Tibial nerve (tissue), 4 donors: ENCODE measurements around the gene KCNA10. TPM values are rescaled to one million over a fixed set of nuclear protein-coding genes. Genes with fewer than 3 reads are reported as not detected.

Experiments used
- DNase-seq, 2 donors: peaks; one replicate each; pipeline ENCODE4 v3.0.0-alpha.2; 2019; ENCODE audit warnings: low spot score in 2 of 2
- H3K27ac ChIP-seq, 4 donors: fragments of 200-600 bp; sonication (generic) in 3 of 4; one replicate each; pipeline ENCODE4 v1.5.1; 2017 to 2019; ENCODE audit warnings: mild to moderate bottlenecking in 1 of 4
- H3K27me3 ChIP-seq, 2 donors: fragments of 200-600 bp; sonication (generic) in 1 of 2; one replicate each; pipeline versions ENCODE4 v1.5.1 to v1.6.0; 2017 to 2019
- H3K36me3 ChIP-seq, 3 donors: fragments of 200-600 bp; sonication (generic); one replicate each; pipeline ENCODE4 v1.5.1; 2018 to 2019
- H3K4me1 ChIP-seq, 4 donors: fragments of 200-600 bp; sonication (generic) in 3 of 4; one replicate each; pipeline ENCODE4 v1.5.1; 2017 to 2019
- H3K4me3 ChIP-seq, 4 donors: fragments of 200-600 bp; sonication (generic) in 3 of 4; one replicate each; pipeline ENCODE4 v1.5.1; 2017 to 2019; ENCODE audit warnings: mild to moderate bottlenecking in 1 of 4, moderate library complexity in 1 of 4
- H3K9me3 ChIP-seq, 4 donors: fragments of 200-600 bp; sonication (generic) in 3 of 4; one replicate each; pipeline ENCODE4 v1.5.1; 2017 to 2019
- EP300 ChIP-seq, 2 donors: sonication (generic); formaldehyde crosslinking; IDR thresholded peaks; one replicate each; pipeline ENCODE4 v1.6.1; 2017; ENCODE audit warnings: antibody characterized with exemption in 2 of 2, mild to moderate bottlenecking in 1 of 2
- POLR2A ChIP-seq, 2 donors: fragments of 450-650 bp; IDR thresholded peaks; one replicate each; pipeline ENCODE4 v1.6.1; 2017; ENCODE audit warnings: antibody characterized with exemption in 2 of 2, mild to moderate bottlenecking in 2 of 2, moderate library complexity in 2 of 2
- WGBS, 2 donors: methylation state at CpG; one replicate each; pipeline ENCODE4 v1.1.5; 2018; 5-methylcytosine and 5-hydroxymethylcytosine counted together
- total RNA-seq, 4 donors: library from RNA; depleted of rRNA; stranded (reverse); fragments of >200 nt; gene quantifications; one replicate each; pipeline ENCODE4 v1.1.0, GENCODE V29; 2016
- TF ChIP-seq, protein P1 (sequence below), 5 experiments: fragments of 200-600 bp in 3 of 5; fragments of 450-650 bp in 2 of 5; sonication (generic) in 3 of 5; IDR thresholded peaks; one replicate each; pipeline ENCODE4 v1.5.1; 2016 to 2019; ENCODE audit warnings: antibody characterized with exemption in 5 of 5, mild to moderate bottlenecking in 3 of 5, moderate library complexity in 2 of 5

KCNA10 gene
- total RNA-seq, 4 donors from 2014 or later: not detected

DNA sequence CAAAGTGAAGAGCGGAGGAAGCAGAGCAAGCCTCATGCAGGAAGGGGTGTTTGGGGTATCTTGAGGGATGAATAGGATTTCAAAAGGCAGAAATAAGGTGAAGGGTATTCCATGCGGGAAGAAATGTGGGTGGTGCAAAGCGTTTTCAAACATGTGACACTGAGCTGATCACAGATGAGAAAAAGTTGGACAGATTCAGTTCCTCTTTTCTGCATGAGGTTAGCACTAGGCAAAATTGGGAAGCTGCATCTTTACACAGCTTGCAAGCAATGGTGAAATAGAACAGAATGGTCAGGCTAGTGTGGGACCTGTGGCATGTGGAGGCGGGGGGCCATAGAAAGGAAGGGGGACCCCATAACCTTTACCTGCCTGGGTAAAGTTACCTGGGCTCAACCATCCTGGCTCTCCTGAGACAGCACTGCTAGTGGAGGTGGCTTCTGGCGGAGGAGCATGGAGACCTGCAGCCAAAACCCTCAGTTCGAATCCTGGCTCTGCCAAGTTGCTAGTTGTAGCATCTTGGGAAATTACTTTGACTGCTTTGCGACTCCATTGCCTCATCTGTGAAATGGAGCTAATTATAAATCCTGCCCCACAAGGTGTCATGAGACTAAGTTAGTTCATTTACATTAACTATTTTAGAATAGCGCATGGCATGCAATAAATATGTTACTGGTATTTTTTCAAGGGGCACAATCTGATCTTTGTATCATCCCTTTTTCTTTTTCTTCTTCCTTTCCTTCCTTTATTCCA is 16.4 kb downstream of the KCNA10 start:
- Histone ChIP-seq H3K36me3 (no peaks in the 10 kb centered on the region), H3K27ac (no peak overlapping the region), H3K4me3 (no peak overlapping the region), H3K27me3 (no peaks in the 10 kb centered on the region), H3K4me1 (no peaks in the 10 kb centered on the region), H3K9me3 (no peaks in the 10 kb centered on the region)
- WGBS, 2 donors: 69 to 75% methylated on average over 8 of the region's 8 CpGs
- TF ChIP-seq POLR2A (IDR thresholded peaks at IDR 0.05) (no peak), EP300 (IDR thresholded peaks at IDR 0.05) (peak in 1 of 2 donors; percentile 17)
- DNase-seq: no peak

DNA sequence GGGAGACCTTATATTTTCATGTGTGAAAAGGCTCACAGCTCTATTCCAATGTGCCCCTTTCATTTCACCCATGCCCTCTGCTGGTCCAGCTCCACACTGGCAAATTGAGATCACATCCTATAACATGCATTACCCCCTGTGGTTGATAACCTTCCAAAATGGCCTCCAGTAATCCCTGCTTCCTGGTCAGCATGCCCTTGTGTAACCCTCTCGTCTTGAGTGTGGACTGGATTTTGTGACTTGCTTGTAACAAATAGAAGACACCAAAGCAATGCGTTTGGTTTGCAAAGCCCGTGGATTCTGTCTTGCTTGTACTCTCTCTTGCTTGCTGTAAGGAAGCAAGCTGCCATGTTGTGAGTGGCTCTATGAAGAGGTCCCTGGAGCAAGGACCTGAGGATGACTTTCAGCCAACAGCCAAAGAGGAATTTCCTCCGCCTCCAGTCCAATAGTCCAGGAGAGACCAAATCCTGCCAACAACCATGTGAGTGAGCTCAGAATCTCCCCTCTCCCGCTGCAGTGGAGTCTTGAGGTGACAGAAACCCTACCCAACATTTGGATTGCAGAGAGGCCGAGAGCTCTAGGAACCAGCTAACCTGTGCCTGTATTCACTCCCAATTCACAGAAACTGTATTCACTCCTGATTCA is 17.4 kb downstream of the KCNA10 start:
- H3K27ac ChIP-seq: no peak overlapping the region
- H3K27me3 ChIP-seq: no peaks in the 10 kb centered on the region
- no peak for TF ChIP-seq POLR2A (IDR thresholded peaks at IDR 0.05)
- no peak for DNase-seq
- WGBS, 2 donors: 70 to 73% methylated on average over 6 of the region's 6 CpGs
- no peak overlapping the region for H3K4me3 ChIP-seq
- no peaks in the 10 kb centered on the region for H3K4me1 ChIP-seq
- H3K36me3 ChIP-seq: no peaks in the 10 kb centered on the region
- H3K9me3 ChIP-seq: no peaks in the 10 kb centered on the region

DNA sequence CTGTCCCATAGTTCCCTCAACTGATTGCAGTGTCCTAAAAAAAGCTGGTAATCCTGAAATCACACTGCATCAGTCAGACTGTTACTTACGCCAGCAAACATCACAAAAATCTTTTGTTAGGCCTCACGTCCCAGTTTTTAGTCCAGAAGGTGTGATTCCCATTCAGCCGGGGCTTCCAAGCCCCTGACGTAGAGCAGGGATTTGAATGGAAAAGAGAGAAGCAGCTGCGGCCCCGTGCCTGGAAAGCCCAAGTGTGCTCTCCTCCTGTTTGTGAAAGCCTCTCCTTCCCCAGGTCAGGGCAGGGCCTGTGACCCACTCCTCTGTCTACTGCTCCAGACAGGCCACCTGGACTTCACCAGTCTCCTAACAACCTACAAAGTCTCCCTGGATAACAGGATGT is 20.7 kb downstream of the KCNA10 start:
- Histone ChIP-seq H3K9me3 (no peaks in the 10 kb centered on the region), H3K4me1 (no peaks in the 10 kb centered on the region), H3K36me3 (no peaks in the 10 kb centered on the region), H3K27me3 (no peaks in the 10 kb centered on the region), H3K4me3 (no peak overlapping the region), H3K27ac (no peak overlapping the region)
- WGBS, 2 donors: 59 to 71% methylated on average over 6 of the region's 6 CpGs
- TF ChIP-seq POLR2A (IDR thresholded peaks at IDR 0.05) (no peak), EP300 (IDR thresholded peaks at IDR 0.05) (no peak)
- TF ChIP-seq, protein P1, sequence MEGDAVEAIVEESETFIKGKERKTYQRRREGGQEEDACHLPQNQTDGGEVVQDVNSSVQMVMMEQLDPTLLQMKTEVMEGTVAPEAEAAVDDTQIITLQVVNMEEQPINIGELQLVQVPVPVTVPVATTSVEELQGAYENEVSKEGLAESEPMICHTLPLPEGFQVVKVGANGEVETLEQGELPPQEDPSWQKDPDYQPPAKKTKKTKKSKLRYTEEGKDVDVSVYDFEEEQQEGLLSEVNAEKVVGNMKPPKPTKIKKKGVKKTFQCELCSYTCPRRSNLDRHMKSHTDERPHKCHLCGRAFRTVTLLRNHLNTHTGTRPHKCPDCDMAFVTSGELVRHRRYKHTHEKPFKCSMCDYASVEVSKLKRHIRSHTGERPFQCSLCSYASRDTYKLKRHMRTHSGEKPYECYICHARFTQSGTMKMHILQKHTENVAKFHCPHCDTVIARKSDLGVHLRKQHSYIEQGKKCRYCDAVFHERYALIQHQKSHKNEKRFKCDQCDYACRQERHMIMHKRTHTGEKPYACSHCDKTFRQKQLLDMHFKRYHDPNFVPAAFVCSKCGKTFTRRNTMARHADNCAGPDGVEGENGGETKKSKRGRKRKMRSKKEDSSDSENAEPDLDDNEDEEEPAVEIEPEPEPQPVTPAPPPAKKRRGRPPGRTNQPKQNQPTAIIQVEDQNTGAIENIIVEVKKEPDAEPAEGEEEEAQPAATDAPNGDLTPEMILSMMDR (IDR thresholded peaks at IDR 0.05): no peak
- DNase-seq: no peak

DNA sequence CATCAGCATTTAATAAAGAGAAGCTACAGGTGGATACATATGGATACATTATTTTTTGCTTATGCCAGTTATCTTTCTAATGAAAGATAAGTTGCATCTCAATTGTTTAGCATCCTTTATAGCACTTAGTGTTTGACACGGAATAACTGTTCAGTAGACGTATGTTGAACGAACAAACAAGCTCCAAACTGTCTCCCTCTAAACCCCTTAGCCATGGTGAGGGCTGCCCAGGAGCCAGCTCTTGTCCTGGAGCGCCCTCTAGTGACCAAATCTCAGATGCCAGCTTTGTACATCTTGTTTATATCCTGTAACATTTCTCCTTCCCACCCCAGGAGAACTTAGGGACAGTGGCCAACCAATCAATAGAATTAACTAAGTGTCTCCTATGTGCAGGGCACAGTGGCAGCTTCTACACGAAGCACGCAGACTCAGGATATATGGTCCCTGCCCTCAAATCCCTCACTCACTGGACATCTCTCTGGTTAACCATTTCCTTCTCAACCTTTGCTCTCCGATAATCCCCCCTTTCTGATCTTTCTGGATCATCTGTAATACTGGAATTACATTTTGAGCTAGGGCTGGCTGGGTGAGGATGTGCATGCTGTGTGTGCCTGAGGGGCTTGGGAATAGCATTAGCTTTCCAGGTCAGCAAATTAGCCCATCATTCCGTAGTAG is 22.9 kb downstream of the KCNA10 start:
- H3K36me3 ChIP-seq: no peaks in the 10 kb centered on the region
- WGBS, 2 donors: 22 to 27% methylated on average over 8 of the region's 8 CpGs
- no peak overlapping the region for H3K4me3 ChIP-seq
- no peaks in the 10 kb centered on the region for H3K4me1 ChIP-seq
- no peaks in the 10 kb centered on the region for H3K27me3 ChIP-seq
- TF ChIP-seq, protein P1 (IDR thresholded peaks at IDR 0.05): peak; percentile 78 to 85 (median 83)
- TF ChIP-seq EP300 (IDR thresholded peaks at IDR 0.05): no peak
- H3K9me3 ChIP-seq: no peaks in the 10 kb centered on the region
- DNase-seq: peak; percentile 70 to 92
- no peak overlapping the region for H3K27ac ChIP-seq

DNA sequence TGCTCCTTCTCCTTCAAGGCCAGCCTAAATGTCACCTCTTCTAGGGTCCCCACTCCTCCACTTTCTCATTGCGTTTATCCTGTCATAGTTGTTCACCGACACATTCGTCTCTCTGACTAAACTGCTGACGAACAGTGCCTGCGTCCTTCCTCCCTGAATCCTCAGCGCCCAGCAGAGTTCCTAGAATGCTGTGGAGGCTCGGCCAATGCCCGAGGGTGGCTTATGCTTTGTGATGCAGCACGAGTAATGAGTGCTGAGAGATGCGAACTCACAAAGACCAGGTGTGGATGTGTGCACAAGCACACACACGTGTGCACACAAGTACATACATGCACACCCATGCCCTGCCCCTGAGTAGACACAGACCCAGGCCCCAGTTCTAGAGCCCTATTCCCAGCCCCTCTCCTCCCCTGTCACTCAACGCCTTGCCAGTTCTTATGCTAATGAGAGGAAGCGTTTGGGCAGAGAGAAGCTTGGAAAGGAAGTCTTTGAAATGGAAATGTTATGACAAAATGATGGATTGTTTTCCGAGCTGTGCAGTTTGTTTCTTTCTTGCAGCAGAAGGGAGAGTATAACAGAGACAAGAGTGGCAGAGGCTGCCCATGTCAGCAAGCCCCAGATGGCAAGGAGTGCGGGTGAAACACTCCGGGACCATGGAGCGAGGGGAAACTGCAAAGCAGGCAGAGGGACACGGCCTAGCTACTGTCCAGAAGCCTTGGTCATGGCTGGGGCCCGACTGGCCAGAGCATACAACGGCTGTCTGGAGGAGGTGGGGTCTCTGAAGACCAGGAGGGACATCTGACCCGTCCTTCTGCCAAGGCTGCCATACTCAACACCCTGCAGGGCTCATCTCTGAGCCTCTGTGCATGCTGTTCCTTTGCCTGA is 24.2 kb downstream of the KCNA10 start:
- no peak overlapping the region for H3K27ac ChIP-seq
- no peaks in the 10 kb centered on the region for H3K9me3 ChIP-seq
- H3K36me3 ChIP-seq: no peaks in the 10 kb centered on the region
- H3K4me1 ChIP-seq: no peaks in the 10 kb centered on the region
- no peak overlapping the region for H3K4me3 ChIP-seq
- DNase-seq: no peak
- TF ChIP-seq, protein P1 (IDR thresholded peaks at IDR 0.05): no peak
- TF ChIP-seq POLR2A (IDR thresholded peaks at IDR 0.05) (no peak), EP300 (IDR thresholded peaks at IDR 0.05) (no peak)
- 59 to 65% methylated on average over 21 of the region's 21 CpGs for WGBS, 2 donors
- no peaks in the 10 kb centered on the region for H3K27me3 ChIP-seq
